ENCODE data around the gene OS9. TPM values are rescaled to one million over a fixed set of nuclear protein-coding genes. Genes with fewer than 3 reads are reported as not detected.

The OS9 gene
- total RNA-seq, 1 donor from 2014 or later: 230 TPM

- peak; percentile 35 for DNase-seq (ENCODE audit: low spot score)
- no peak for ATAC-seq
- intact Hi-C loops (cut with DNase I): no loop called here
These were observed 39.0 kb downstream of the OS9 start for GRCh38 chr12:57732726-57733593.

GRCh38 chr12:57733928-57734327 is 40.0 kb downstream of the OS9 start:
- DNase-seq (ENCODE audit: low spot score) (no peak), ATAC-seq (no peak)
- intact Hi-C loops (cut with DNase I): no loop called here

- intact Hi-C loops (cut with DNase I): no loop called here
- DNase-seq (ENCODE audit: low spot score): no peak
- no peak for ATAC-seq
These were observed 40.7 kb downstream of the OS9 start for GRCh38 chr12:57734591-57734990.

- ATAC-seq (no peak), DNase-seq (ENCODE audit: low spot score) (no peak)
- intact Hi-C loops (cut with DNase I): no loop called here
These were observed 41.4 kb downstream of the OS9 start for GRCh38 chr12:57735198-57735855.

GRCh38 chr12:57735952-57736740 is 42.2 kb downstream of the OS9 start:
- ATAC-seq: peak; percentile 50

GRCh38 chr12:57736741-57737466 is 43.0 kb downstream of the OS9 start:
- no peak for DNase-seq (ENCODE audit: low spot score)
- no peak for ATAC-seq
- intact Hi-C loops (cut with DNase I): no loop called here

More at GRCh38 chr12:57735952-57736740, 42.2 kb downstream of the OS9 start:
- intact Hi-C loops (cut with DNase I): no loop called here
- no peak for DNase-seq (ENCODE audit: low spot score)

GRCh38 chr12:57737467-57738460 is 43.8 kb downstream of the OS9 start:
- no peak for ATAC-seq
- DNase-seq (ENCODE audit: low spot score): no peak
- intact Hi-C loops (cut with DNase I): no loop called here

- no peak for ATAC-seq
- intact Hi-C loops (cut with DNase I): no loop called here
- DNase-seq (ENCODE audit: low spot score): no peak
These were observed 44.8 kb downstream of the OS9 start, which contains the start of gene AGAP2 for GRCh38 chr12:57738661-57739237. Gene AGAP2, minus strand, starts transcription at chr12:57738742. Its CDS starts 496 bp downstream, at chr12:57738246.

GRCh38 chr12:57739387-57739786 is 45.5 kb downstream of the OS9 start:
- intact Hi-C loops (cut with DNase I): no loop called here
- no peak for ATAC-seq
- DNase-seq (ENCODE audit: low spot score): no peak

GRCh38 chr12:57739914-57740538 is 46.1 kb downstream of the OS9 start:
- ATAC-seq (no peak), DNase-seq (ENCODE audit: low spot score) (no peak)
- intact Hi-C loops (cut with DNase I): no loop called here

- DNase-seq (ENCODE audit: low spot score): no peak
- no peak for ATAC-seq
- intact Hi-C loops (cut with DNase I): no loop called here
These were observed 46.9 kb downstream of the OS9 start for GRCh38 chr12:57740656-57741412.

GRCh38 chr12:57741413-57741789 is 47.5 kb downstream of the OS9 start:
- intact Hi-C loops (cut with DNase I): no loop called here
- DNase-seq (ENCODE audit: low spot score): no peak
- ATAC-seq: no peak

- DNase-seq (ENCODE audit: low spot score) (no peak), ATAC-seq (no peak)
- intact Hi-C loops (cut with DNase I): no loop called here
These were observed 48.2 kb downstream of the OS9 start for GRCh38 chr12:57741844-57742738.

- intact Hi-C loops (cut with DNase I): no loop called here
- no peak for ATAC-seq
- DNase-seq (ENCODE audit: low spot score): no peak
These were observed 49.8 kb downstream of the OS9 start for GRCh38 chr12:57743769-57744168.

GRCh38 chr12:57744194-57744776 is 50.4 kb downstream of the OS9 start:
- intact Hi-C loops (cut with DNase I): no loop called here
- ATAC-seq (peak; percentile 85), DNase-seq (ENCODE audit: low spot score) (peak; percentile 88)
